Thoracic aorta (tissue), 2 donors: Measurements from ENCODE around the gene COL18A1. TPM values are rescaled to one million over a fixed set of nuclear protein-coding genes. Genes with fewer than 3 reads are reported as not detected.
"Not testable (repeated sequence)": the region's sequence is repeated elsewhere in the genome, so short reads cannot be mapped to it uniquely, and the experiment has no call there.

Experiments
- ATAC-seq: fragments of 150-250 bp; one replicate; pipeline ENCODE4 v1.8.0; 2017; ENCODE audit warnings: low read depth; ENCODE audit not compliant: insufficient number of reproducible peaks, low FRiP score
- DNase-seq: peaks from one replicate; pipeline ENCODE4 v3.0.0-alpha.2; 2020; ENCODE audit warnings: low spot score
- H3K27ac ChIP-seq, 2 donors: fragments of 200-600 bp; sonication (generic); 1 replicate in 1 of 2; 2 replicates in 1 of 2; pipeline ENCODE4 v1.5.1; 2016; ENCODE audit warnings: mild to moderate bottlenecking in 2 of 2, moderate library complexity in 2 of 2
- H3K27me3 ChIP-seq: fragments of 200-600 bp; sonication (generic); replicated peaks from 2 replicates; pipeline ENCODE4 v1.6.0; 2016; ENCODE audit warnings: mild to moderate bottlenecking; ENCODE audit not compliant: insufficient read depth
- H3K36me3 ChIP-seq: fragments of 200-600 bp; sonication (generic); one replicate; pipeline ENCODE4 v1.5.1; 2016
- H3K4me1 ChIP-seq, 2 donors: fragments of 200-600 bp; sonication (generic); 1 replicate in 1 of 2; 2 replicates in 1 of 2; pipeline versions ENCODE4 v1.5.1 to v1.6.0; 2016; ENCODE audit warnings: low read depth in 2 of 2, mild to moderate bottlenecking in 1 of 2; ENCODE audit not compliant: control insufficient read depth in 1 of 2
- H3K4me3 ChIP-seq: fragments of 200-600 bp; sonication (generic); 2 replicates; pipeline ENCODE4 v1.5.1; 2016; ENCODE audit warnings: mild to moderate bottlenecking
- H3K9me3 ChIP-seq: fragments of 200-600 bp; sonication (generic); 2 replicates; pipeline ENCODE4 v1.5.1; 2016
- CTCF ChIP-seq: fragments of 200-600 bp; sonication (generic); IDR thresholded peaks from one replicate; pipeline ENCODE4 v1.5.1; 2019; ENCODE audit warnings: antibody characterized with exemption
- total RNA-seq, 2 donors: library from RNA; depleted of rRNA; stranded (reverse); fragments of >200 nt; gene quantifications; one replicate each; pipeline versions ENCODE4 v1.1.0 to v1.2.3, GENCODE V29; 2016

Gene COL18A1
- total RNA-seq, 2 donors from 2014 or later = 507 to 811 TPM

GRCh38 chr21:45441431-45442255 is 36.7 kb downstream of the COL18A1 start:
- no peak overlapping the region for H3K4me3 ChIP-seq
- no peaks in the 10 kb centered on the region for H3K36me3 ChIP-seq
- ATAC-seq (no peak), DNase-seq (no peak)
- peaks cover under 1% of the 10 kb centered on the region for H3K9me3 ChIP-seq
- no peaks in the 10 kb centered on the region for H3K27me3 ChIP-seq
- H3K27ac ChIP-seq = no peak overlapping the region
- TF ChIP-seq CTCF = no peak
- peaks cover 11 to 24% of the 10 kb centered on the region in 2 donors for H3K4me1 ChIP-seq

- Histone ChIP-seq H3K9me3 (peaks cover 3% of the 10 kb centered on the region), H3K27ac (no peak overlapping the region), H3K4me3 (no peak overlapping the region), H3K36me3 (no peaks in the 10 kb centered on the region), H3K4me1 (peaks cover 11 to 24% of the 10 kb centered on the region in 2 donors), H3K27me3 (no peaks in the 10 kb centered on the region)
- no peak for TF ChIP-seq CTCF
- no peak for DNase-seq
- no peak for ATAC-seq
Observed at GRCh38 chr21:45442276-45442675, 37.3 kb downstream of the COL18A1 start.

- not testable (repeated sequence) for H3K4me3 ChIP-seq, ATAC-seq, H3K27me3 ChIP-seq, H3K27ac ChIP-seq, H3K9me3 ChIP-seq, DNase-seq, H3K36me3 ChIP-seq
- peaks cover 11 to 21% of the 10 kb centered on the region in 2 donors for H3K4me1 ChIP-seq
Observed at GRCh38 chr21:45442686-45443594, 38.0 kb downstream of the COL18A1 start.

GRCh38 chr21:45443595-45444181 is 38.7 kb downstream of the COL18A1 start:
- Histone ChIP-seq H3K9me3 (peaks cover 3% of the 10 kb centered on the region), H3K4me3 (no peak overlapping the region), H3K27me3 (no peaks in the 10 kb centered on the region), H3K27ac (no peak overlapping the region), H3K36me3 (peaks cover 5% of the 10 kb centered on the region), H3K4me1 (peaks cover 5 to 14% of the 10 kb centered on the region in 2 donors)
- no peak for TF ChIP-seq CTCF
- ATAC-seq (no peak), DNase-seq (no peak)

- Histone ChIP-seq H3K27ac (no peak overlapping the region), H3K4me3 (no peak overlapping the region), H3K36me3 (peaks cover 5% of the 10 kb centered on the region), H3K4me1 (peaks cover 0 to 7% of the 10 kb centered on the region in 2 donors), H3K9me3 (peaks cover 3% of the 10 kb centered on the region), H3K27me3 (no peaks in the 10 kb centered on the region)
- no peak for ATAC-seq
- no peak for TF ChIP-seq CTCF
- DNase-seq = no peak
Observed at GRCh38 chr21:45444385-45444784, 39.4 kb downstream of the COL18A1 start.
